Measurements from ENCODE around the gene LCOR.

GRCh38 chr10:96797485-96797884, 34.6 kb upstream of the LCOR start:
- TF ChIP-seq CTCF (IDR thresholded peaks at IDR 0.05; ENCODE audit: low read length) (no peak), EZH2 (optimal IDR thresholded peaks at IDR 0.05; ENCODE audit: low read depth, low read length) (no peak)
